Measurements from ENCODE around the gene HMOX2.

Gene HMOX2

DNA sequence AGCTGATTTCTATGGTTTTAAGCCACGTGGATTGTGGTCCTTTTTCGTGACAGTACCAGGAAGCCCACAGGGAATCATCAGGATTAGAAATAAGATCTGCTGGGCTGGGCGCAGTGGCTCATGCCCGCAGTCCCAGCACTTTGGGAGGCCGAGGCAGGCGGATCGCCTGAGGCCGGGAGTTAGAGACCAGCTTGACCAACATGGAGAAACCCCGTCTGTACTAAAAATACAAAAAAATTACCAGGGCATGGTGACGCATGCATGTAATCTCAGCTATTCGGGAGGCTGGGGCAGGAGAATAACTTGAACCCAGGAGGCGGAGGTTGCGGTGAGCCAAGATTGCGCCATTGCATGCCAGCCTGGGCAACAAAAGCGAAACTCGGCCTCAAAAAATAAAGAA is 8.3 kb upstream of the HMOX2 start:
- H3K4me3 ChIP-seq (ENCODE audit: low read depth, low read length) = no peak overlapping the region
- TF ChIP-seq POLR2A (IDR thresholded peaks at IDR 0.05; ENCODE audit: extremely low read depth, insufficient read length) = no peak
- TF ChIP-seq, protein P1, sequence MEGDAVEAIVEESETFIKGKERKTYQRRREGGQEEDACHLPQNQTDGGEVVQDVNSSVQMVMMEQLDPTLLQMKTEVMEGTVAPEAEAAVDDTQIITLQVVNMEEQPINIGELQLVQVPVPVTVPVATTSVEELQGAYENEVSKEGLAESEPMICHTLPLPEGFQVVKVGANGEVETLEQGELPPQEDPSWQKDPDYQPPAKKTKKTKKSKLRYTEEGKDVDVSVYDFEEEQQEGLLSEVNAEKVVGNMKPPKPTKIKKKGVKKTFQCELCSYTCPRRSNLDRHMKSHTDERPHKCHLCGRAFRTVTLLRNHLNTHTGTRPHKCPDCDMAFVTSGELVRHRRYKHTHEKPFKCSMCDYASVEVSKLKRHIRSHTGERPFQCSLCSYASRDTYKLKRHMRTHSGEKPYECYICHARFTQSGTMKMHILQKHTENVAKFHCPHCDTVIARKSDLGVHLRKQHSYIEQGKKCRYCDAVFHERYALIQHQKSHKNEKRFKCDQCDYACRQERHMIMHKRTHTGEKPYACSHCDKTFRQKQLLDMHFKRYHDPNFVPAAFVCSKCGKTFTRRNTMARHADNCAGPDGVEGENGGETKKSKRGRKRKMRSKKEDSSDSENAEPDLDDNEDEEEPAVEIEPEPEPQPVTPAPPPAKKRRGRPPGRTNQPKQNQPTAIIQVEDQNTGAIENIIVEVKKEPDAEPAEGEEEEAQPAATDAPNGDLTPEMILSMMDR (IDR thresholded peaks at IDR 0.05; ENCODE audit: low read depth, low read length) = no peak
- TF ChIP-seq MYC (IDR thresholded peaks at IDR 0.05; ENCODE audit: low read depth, low read length) = no peak
- TF ChIP-seq MAX (IDR thresholded peaks at IDR 0.05; ENCODE audit: low read depth, low read length) = no peak
- no peak for DNase-seq (ENCODE audit: low read depth)

- TF ChIP-seq POLR2A (IDR thresholded peaks at IDR 0.05; ENCODE audit: extremely low read depth, insufficient read length) (no peak), MAX (IDR thresholded peaks at IDR 0.05; ENCODE audit: low read depth, low read length) (no peak), MYC (IDR thresholded peaks at IDR 0.05; ENCODE audit: low read depth, low read length) (no peak)
- TF ChIP-seq, protein P1 (IDR thresholded peaks at IDR 0.05; ENCODE audit: low read depth, low read length) = no peak
- no peak overlapping the region for H3K4me3 ChIP-seq (ENCODE audit: low read depth, low read length)
- no peak for DNase-seq (ENCODE audit: low read depth)
These were observed 7.2 kb upstream of the HMOX2 start for GRCh38 chr16:4468972-4469371.

DNA sequence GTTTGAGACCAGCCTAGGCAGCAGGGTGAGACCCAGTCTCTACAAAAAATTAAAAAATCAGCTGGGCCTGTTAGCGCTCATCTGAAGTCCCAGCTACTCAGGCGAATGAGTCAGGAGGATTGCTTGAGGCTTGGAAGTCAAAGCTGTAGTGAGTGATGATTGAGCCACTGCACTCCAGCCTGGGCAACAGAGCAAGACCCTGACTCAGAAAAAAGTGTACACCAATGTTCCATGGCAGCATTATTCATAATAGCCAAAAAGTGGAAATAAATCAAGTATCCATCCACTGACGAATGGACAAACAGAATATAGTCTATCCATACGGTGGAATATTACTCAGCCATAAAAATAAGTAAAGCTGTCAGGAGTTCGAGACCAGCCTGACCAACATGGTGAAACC is 4.3 kb upstream of the HMOX2 start:
- no peak for TF ChIP-seq POLR2A (IDR thresholded peaks at IDR 0.05; ENCODE audit: extremely low read depth, insufficient read length)
- TF ChIP-seq, protein P1 (IDR thresholded peaks at IDR 0.05; ENCODE audit: low read depth, low read length) = no peak
- TF ChIP-seq MYC (IDR thresholded peaks at IDR 0.05; ENCODE audit: low read depth, low read length) = no peak
- TF ChIP-seq MAX (IDR thresholded peaks at IDR 0.05; ENCODE audit: low read depth, low read length) = no peak
- DNase-seq (ENCODE audit: low read depth) = no peak
- no peak overlapping the region for H3K4me3 ChIP-seq (ENCODE audit: low read depth, low read length)

DNA sequence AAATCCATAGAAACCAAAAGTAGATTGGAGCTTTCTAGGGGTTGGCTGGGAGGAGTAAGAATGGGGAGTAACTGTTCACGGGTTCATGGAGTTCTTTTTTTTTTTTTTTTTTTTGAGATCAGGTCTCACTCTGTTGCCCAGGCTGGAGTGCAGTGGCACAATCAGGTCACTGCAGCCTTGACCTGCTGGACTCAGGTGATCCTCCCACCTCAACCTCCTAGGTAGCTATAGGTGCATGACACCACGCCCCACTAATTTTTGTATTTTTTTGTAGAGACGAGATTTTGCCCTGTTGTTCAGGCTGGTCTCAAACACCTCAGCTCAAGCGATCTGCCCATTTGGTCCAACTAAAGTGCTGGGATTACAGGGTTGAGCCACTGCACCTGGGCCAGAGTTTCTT is 3.3 kb upstream of the HMOX2 start:
- DNase-seq (ENCODE audit: low read depth) = no peak
- H3K4me3 ChIP-seq (ENCODE audit: low read depth, low read length) = peak overlapping the region; percentile 78
- TF ChIP-seq POLR2A (IDR thresholded peaks at IDR 0.05; ENCODE audit: extremely low read depth, insufficient read length) (no peak), MAX (IDR thresholded peaks at IDR 0.05; ENCODE audit: low read depth, low read length) (no peak), MYC (IDR thresholded peaks at IDR 0.05; ENCODE audit: low read depth, low read length) (no peak)
- TF ChIP-seq, protein P1 (IDR thresholded peaks at IDR 0.05; ENCODE audit: low read depth, low read length) = no peak

- peak within 1 kb of the TSS; percentile 78 for H3K4me3 ChIP-seq (ENCODE audit: low read depth, low read length)
- TF ChIP-seq POLR2A (IDR thresholded peaks at IDR 0.05; ENCODE audit: extremely low read depth, insufficient read length) (peak; percentile 84), MYC (IDR thresholded peaks at IDR 0.05; ENCODE audit: low read depth, low read length) (peak; percentile 100), MAX (IDR thresholded peaks at IDR 0.05; ENCODE audit: low read depth, low read length) (peak; percentile 99)
- TF ChIP-seq, protein P1 (IDR thresholded peaks at IDR 0.05; ENCODE audit: low read depth, low read length) = no peak
- peak; percentile 97 for DNase-seq (ENCODE audit: low read depth)
These were observed 1.8 kb upstream of the HMOX2 start, which contains the start of gene NMRAL1 for GRCh38 chr16:4474192-4474961. Gene NMRAL1 (minus strand): TSS chr16:4474625. CDS start chr16:4474132, 493 bp downstream.

Measured in NB4 (cell line).